ENCODE results near the gene CSK.

CSK gene

GRCh38 chr15:74842581-74843444 lies 60.9 kb downstream of the CSK start, which contains the start of gene ULK3:
TSS of gene ULK3 (minus strand) at chr15:74843156. CDS start at chr15:74843105, 51 bp downstream.
- TF ChIP-seq CTCF (IDR thresholded peaks at IDR 0.05; ENCODE audit: low read depth, low read length, poor library complexity, severe bottlenecking) (peak; percentile 57), EZH2phosphoT487 (IDR thresholded peaks at IDR 0.05; ENCODE audit: borderline replicate concordance, low read length) (no peak)
- Histone ChIP-seq H3K4me3 (ENCODE audit: low read length) (peak within 1 kb of the TSS; percentile 100), H3K79me2 (ENCODE audit: control insufficient read depth, low read length) (peaks cover 7% of the 10 kb centered on the region; the same call in 1 of the 2 replicates), H3K9me2 (replicated peaks; ENCODE audit: control insufficient read depth, low read length) (no peaks in the 10 kb centered on the region), H3K36me3 (ENCODE audit: control insufficient read depth, low read length) (peaks cover 34% of the 10 kb centered on the region), H3F3A (ENCODE audit: control insufficient read depth, insufficient read depth) (no peaks in the 10 kb centered on the region), H3K27me3 (ENCODE audit: control insufficient read depth, low read length) (no peaks in the 10 kb centered on the region), H3K9me3 (ENCODE audit: control insufficient read depth, insufficient read depth, low read length) (no peaks in the 10 kb centered on the region), H4K20me1 (ENCODE audit: control insufficient read depth, insufficient read depth, low read depth, low read length) (peaks cover 4% of the 10 kb centered on the region; the same call in 1 of the 2 replicates), H3K27ac (ENCODE audit: low read depth, low read length) (peak within 1 kb of the TSS; percentile 46), H3K4me2 (ENCODE audit: low read length) (peak within 1 kb of the TSS; percentile 99), H3K4me1 (ENCODE audit: control insufficient read depth, low read length) (peaks cover 29% of the 10 kb centered on the region)

- Histone ChIP-seq H3K36me3 (ENCODE audit: control insufficient read depth, low read length) (peaks cover 38% of the 10 kb centered on the region), H3K4me2 (ENCODE audit: low read length) (peak overlapping the region; percentile 67), H3K27ac (ENCODE audit: low read depth, low read length) (peak overlapping the region; percentile 41), H3K27me3 (ENCODE audit: control insufficient read depth, low read length) (no peaks in the 10 kb centered on the region), H3K79me2 (ENCODE audit: control insufficient read depth, low read length) (peaks cover 7% of the 10 kb centered on the region; the same call in 1 of the 2 replicates), H3F3A (ENCODE audit: control insufficient read depth, insufficient read depth) (no peaks in the 10 kb centered on the region), H3K4me1 (ENCODE audit: control insufficient read depth, low read length) (peaks cover 29% of the 10 kb centered on the region), H3K9me3 (ENCODE audit: control insufficient read depth, insufficient read depth, low read length) (no peaks in the 10 kb centered on the region), H4K20me1 (ENCODE audit: control insufficient read depth, insufficient read depth, low read depth, low read length) (peaks cover 4% of the 10 kb centered on the region; the same call in 1 of the 2 replicates), H3K4me3 (ENCODE audit: low read length) (peak overlapping the region; percentile 100), H3K9me2 (replicated peaks; ENCODE audit: control insufficient read depth, low read length) (no peaks in the 10 kb centered on the region)
- TF ChIP-seq EZH2phosphoT487 (IDR thresholded peaks at IDR 0.05; ENCODE audit: borderline replicate concordance, low read length) (no peak), CTCF (IDR thresholded peaks at IDR 0.05; ENCODE audit: low read depth, low read length, poor library complexity, severe bottlenecking) (no peak)
These were observed 61.6 kb downstream of the CSK start for GRCh38 chr15:74843445-74843828.

- peak overlapping the region; percentile 41 for H3K27ac ChIP-seq (ENCODE audit: low read depth, low read length)
- peaks cover 29% of the 10 kb centered on the region for H3K4me1 ChIP-seq (ENCODE audit: control insufficient read depth, low read length)
- TF ChIP-seq EZH2phosphoT487 (IDR thresholded peaks at IDR 0.05; ENCODE audit: borderline replicate concordance, low read length), result no peak
- no peak for TF ChIP-seq CTCF (IDR thresholded peaks at IDR 0.05; ENCODE audit: low read depth, low read length, poor library complexity, severe bottlenecking)
- H3K36me3 ChIP-seq (ENCODE audit: control insufficient read depth, low read length), result peaks cover 39% of the 10 kb centered on the region
- H3K79me2 ChIP-seq (ENCODE audit: control insufficient read depth, low read length), result peaks cover 7% of the 10 kb centered on the region; the same call in 1 of the 2 replicates
- H3F3A ChIP-seq (ENCODE audit: control insufficient read depth, insufficient read depth), result no peaks in the 10 kb centered on the region
- H3K4me3 ChIP-seq (ENCODE audit: low read length), result peak overlapping the region; percentile 100
- H3K4me2 ChIP-seq (ENCODE audit: low read length), result peak overlapping the region; percentile 67
- H4K20me1 ChIP-seq (ENCODE audit: control insufficient read depth, insufficient read depth, low read depth, low read length), result peaks cover 4% of the 10 kb centered on the region; the same call in 1 of the 2 replicates
- H3K9me3 ChIP-seq (ENCODE audit: control insufficient read depth, insufficient read depth, low read length), result no peaks in the 10 kb centered on the region
- H3K27me3 ChIP-seq (ENCODE audit: control insufficient read depth, low read length), result no peaks in the 10 kb centered on the region
- H3K9me2 ChIP-seq (replicated peaks; ENCODE audit: control insufficient read depth, low read length), result no peaks in the 10 kb centered on the region
These were observed 62.0 kb downstream of the CSK start for GRCh38 chr15:74843891-74844299.

All from DOHH2 (cell line).